Adrenal gland (tissue), 12 donors: ENCODE results near the gene STXBP5. TPM values are rescaled to one million over a fixed set of nuclear protein-coding genes. Genes with fewer than 3 reads are reported as not detected.

Source experiments
- DNase-seq, 7 donors: peaks; one replicate each; pipeline ENCODE4 v3.0.0-alpha.2; 2019 to 2020
- H3K27ac ChIP-seq, 5 donors: fragments of 200-600 bp; sonication (generic) in 4 of 5; 1 replicate in 3 of 5; 2 replicates in 2 of 5; pipeline versions ENCODE4 v1.5.1 to v1.8.0; 2016 to 2020; ENCODE audit warnings: mild to moderate bottlenecking in 1 of 5
- H3K27me3 ChIP-seq: fragments of 200-600 bp; 2 replicates; pipeline ENCODE4 v1.8.0; 2021
- H3K36me3 ChIP-seq, 2 donors: fragments of 200-600 bp; replicated peaks in 1 of 2; 1 replicate in 1 of 2; 2 replicates in 1 of 2; pipeline versions ENCODE4 v1.5.1 to v1.8.0; 2018 to 2022
- H3K4me1 ChIP-seq, 2 donors: fragments of 200-600 bp; replicated peaks in 1 of 2; 1 replicate in 1 of 2; 2 replicates in 1 of 2; pipeline versions ENCODE4 v1.5.1 to v1.8.0; 2018 to 2021
- H3K4me3 ChIP-seq, 4 donors: fragments of 200-600 bp; sonication (generic) in 3 of 4; one replicate each; pipeline ENCODE4 v1.5.1; 2016 to 2018
- H3K9me3 ChIP-seq, 3 donors: fragments of 200-600 bp; sonication (generic) in 1 of 3; replicated peaks in 1 of 3; 1 replicate in 2 of 3; 2 replicates in 1 of 3; pipeline versions ENCODE4 v1.5.1 to v1.8.0; 2016 to 2021
- POLR2A ChIP-seq, 2 donors: fragments of 450-650 bp; IDR thresholded peaks; one replicate each; pipeline ENCODE4 v1.6.1; 2017; ENCODE audit warnings: antibody characterized with exemption in 2 of 2, mild to moderate bottlenecking in 2 of 2, moderate library complexity in 1 of 2
- WGBS, 4 donors: extraction: QIAGEN DNeasy Blood & Tissue Kit in 2 of 4; methylation state at CpG; one replicate each; pipeline versions ENCODE4 v1.1.5 to v1.1.7; 2013 to 2017; 5-methylcytosine and 5-hydroxymethylcytosine counted together
- intact Hi-C, 2 donors: fragments of 100-400 bp; cut with DNase I; formaldehyde crosslinking; loops; one replicate each; pipeline versions ENCODE4 v1.14.1 to v1.15.0; 2022 to 2023
- polyA plus RNA-seq, 3 donors: library from polyadenylated mRNA; stranded (reverse); fragments of 200-250 nt in 2 of 3; fragments of 350-450 nt in 1 of 3; fragmentation: Illumina TruSeq in 1 of 3; extraction: RNeasy Lipid Tissue Mini Kit (QIAGEN cat#74804) in 1 of 3; gene quantifications; one replicate each; pipeline ENCODE4 v1.2.3, GENCODE V29; 2013 to 2014
- total RNA-seq, 9 donors: library from RNA; depleted of rRNA in 4 of 9; stranded (reverse); fragments of >200 nt in 4 of 9; fragments of 120-200 nt in 1 of 9; fragmentation: NEBNext Ultra II Directional in 1 of 9; extraction: Animal tissue kit (Norgen Biotek cat#: 25700) in 1 of 9; gene quantifications; one replicate each; pipeline versions ENCODE4 v1.1.0 to v1.2.4, GENCODE V29; 2013 to 2023
- TF ChIP-seq, protein P1 (sequence below), 6 experiments: fragments of 450-650 bp in 4 of 6; fragments of 200-600 bp in 2 of 6; sonication (generic) in 1 of 6; IDR thresholded peaks; 1 replicate in 5 of 6; 2 replicates in 1 of 6; pipeline versions ENCODE4 v1.5.1 to v1.8.0; 2016 to 2021; ENCODE audit warnings: antibody characterized with exemption in 6 of 6, mild to moderate bottlenecking in 2 of 6, moderate library complexity in 1 of 6
- donor health status: healthy with polysubstance abuse.
- donor health status: Bipolar disorder and iron deficiency.
- donor health status: DM: yes; HTN: yes; CAD: no.
- donor health status: DM: no; HTN: no; CAD: no.
- donor health status: DM: no; HTN: no; CAD: no.
- donor health status: DM: yes; HTN: yes; CAD: no.

The STXBP5 gene
- total and polyA plus RNA-seq, 12 donors: 18.0 to 66.3 (median 30.1) TPM

DNA sequence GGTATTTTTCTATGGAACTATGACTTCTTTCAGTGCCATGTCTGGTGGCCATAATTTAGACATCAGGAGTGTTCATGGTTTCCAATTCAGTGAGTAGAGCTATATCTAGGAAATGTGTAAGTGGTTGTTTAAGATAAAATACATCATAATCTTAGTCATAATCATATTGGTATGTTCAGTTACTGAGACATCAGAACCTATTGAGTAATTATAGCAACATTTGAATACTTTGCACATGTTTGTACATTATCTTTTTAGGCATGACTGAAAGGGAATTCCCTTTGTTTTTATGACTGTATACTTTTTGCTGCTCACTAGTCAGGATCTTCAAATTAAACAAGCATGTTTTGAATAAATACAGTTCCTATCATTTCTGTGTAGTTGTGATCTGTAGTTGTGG is 64.0 kb downstream of the STXBP5 start:
- H3K27ac ChIP-seq: no peak overlapping the region
- no peak overlapping the region for H3K4me3 ChIP-seq
- no peak for TF ChIP-seq POLR2A (IDR thresholded peaks at IDR 0.05)
- TF ChIP-seq, protein P1, sequence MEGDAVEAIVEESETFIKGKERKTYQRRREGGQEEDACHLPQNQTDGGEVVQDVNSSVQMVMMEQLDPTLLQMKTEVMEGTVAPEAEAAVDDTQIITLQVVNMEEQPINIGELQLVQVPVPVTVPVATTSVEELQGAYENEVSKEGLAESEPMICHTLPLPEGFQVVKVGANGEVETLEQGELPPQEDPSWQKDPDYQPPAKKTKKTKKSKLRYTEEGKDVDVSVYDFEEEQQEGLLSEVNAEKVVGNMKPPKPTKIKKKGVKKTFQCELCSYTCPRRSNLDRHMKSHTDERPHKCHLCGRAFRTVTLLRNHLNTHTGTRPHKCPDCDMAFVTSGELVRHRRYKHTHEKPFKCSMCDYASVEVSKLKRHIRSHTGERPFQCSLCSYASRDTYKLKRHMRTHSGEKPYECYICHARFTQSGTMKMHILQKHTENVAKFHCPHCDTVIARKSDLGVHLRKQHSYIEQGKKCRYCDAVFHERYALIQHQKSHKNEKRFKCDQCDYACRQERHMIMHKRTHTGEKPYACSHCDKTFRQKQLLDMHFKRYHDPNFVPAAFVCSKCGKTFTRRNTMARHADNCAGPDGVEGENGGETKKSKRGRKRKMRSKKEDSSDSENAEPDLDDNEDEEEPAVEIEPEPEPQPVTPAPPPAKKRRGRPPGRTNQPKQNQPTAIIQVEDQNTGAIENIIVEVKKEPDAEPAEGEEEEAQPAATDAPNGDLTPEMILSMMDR (IDR thresholded peaks at IDR 0.05): no peak
- intact Hi-C loops: loop anchor here in 1 of 2 donors (10.0 kb wide), 1 partner anchor 47 kb away; no protein-coding TSS in a partner anchor
- DNase-seq: no peak
- no peaks in the 10 kb centered on the region for H3K27me3 ChIP-seq
- H3K36me3 ChIP-seq: no peaks in the 10 kb centered on the region
- H3K9me3 ChIP-seq: no peaks in the 10 kb centered on the region
- no peaks in the 10 kb centered on the region for H3K4me1 ChIP-seq

DNA sequence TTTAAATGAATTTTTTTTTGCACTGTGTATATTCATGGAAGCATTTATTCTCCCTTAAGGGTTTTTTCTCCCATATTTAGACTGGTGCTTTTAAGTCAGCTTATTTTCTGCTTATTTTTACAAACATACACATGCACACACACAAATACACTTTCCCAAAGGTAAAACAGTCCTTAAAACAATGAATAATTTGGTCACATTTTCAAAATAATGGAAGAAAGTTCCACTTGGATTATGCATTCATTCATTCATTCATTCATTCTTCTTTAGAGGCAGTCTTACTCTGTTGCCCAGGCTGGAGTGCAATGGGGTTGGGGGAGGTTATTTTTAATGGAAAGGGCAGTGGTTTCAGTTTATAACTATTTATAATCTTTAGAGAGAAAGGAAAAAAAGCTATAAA is 69.8 kb downstream of the STXBP5 start:
- H3K4me1 ChIP-seq: peaks cover 0 to 4% of the 10 kb centered on the region in 2 donors
- H3K36me3 ChIP-seq: peaks cover 0 to 4% of the 10 kb centered on the region in 2 donors
- intact Hi-C loops: no loop called here

DNA sequence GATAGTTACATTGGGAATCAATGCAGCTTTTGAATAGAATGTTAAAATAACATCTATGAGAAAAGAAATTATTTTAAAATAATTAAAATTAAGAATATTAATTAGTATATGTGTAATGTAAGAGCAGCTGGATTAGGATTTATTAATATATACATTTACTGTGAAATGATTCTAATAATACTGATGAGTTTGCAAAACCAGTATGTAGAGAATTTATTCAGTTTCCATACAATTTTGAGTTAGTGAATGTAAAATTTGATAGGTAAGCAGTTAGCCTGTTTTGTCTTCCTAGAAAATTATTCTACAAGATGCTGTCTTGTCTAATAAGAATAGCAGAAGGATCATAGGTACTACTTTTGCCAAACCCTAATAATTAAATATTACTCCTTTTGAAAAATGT is 70.6 kb downstream of the STXBP5 start:
- Histone ChIP-seq H3K4me3 (no peak overlapping the region), H3K9me3 (no peaks in the 10 kb centered on the region), H3K36me3 (peaks cover 0 to 4% of the 10 kb centered on the region in 2 donors), H3K4me1 (peaks cover 0 to 12% of the 10 kb centered on the region in 2 donors), H3K27me3 (no peaks in the 10 kb centered on the region), H3K27ac (no peak overlapping the region)
- intact Hi-C loops: no loop called here
- no peak for DNase-seq
- TF ChIP-seq, protein P1 (IDR thresholded peaks at IDR 0.05): no peak
- TF ChIP-seq POLR2A (IDR thresholded peaks at IDR 0.05): no peak

More for the DNA sequence above, 69.8 kb downstream of the STXBP5 start:
- Histone ChIP-seq H3K9me3 (no peaks in the 10 kb centered on the region), H3K4me3 (no peak overlapping the region), H3K27ac (no peak overlapping the region), H3K27me3 (no peaks in the 10 kb centered on the region)
- DNase-seq: no peak
- TF ChIP-seq, protein P1 (IDR thresholded peaks at IDR 0.05): no peak
- TF ChIP-seq POLR2A (IDR thresholded peaks at IDR 0.05): no peak

DNA sequence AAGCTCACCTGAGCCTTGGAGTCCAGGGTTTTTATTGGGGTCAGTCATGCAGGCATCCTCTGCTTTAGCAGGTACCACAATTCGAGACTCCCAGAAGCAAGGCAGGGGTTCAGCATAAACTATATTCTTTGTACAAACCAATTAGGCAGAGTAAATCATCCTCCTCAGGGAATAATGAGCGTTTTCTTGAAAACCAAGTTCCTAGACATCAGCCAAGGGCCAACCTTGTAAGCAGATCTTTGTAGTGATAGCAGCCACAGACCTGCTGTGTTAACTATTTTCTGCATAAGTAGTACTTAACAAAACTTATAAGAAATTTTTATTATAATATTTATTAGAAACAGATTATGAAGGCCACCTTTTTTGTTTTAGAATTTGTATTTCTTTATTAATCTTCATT is 74.7 kb downstream of the STXBP5 start:
- intact Hi-C loops: no loop called here
- TF ChIP-seq, protein P1 (IDR thresholded peaks at IDR 0.05): no peak
- no peak for TF ChIP-seq POLR2A (IDR thresholded peaks at IDR 0.05)
- Histone ChIP-seq H3K4me1 (peaks cover 0 to 12% of the 10 kb centered on the region in 2 donors), H3K27ac (peak overlapping the region in 1 of 5 donors; percentile 6), H3K9me3 (no peaks in the 10 kb centered on the region), H3K27me3 (no peaks in the 10 kb centered on the region), H3K36me3 (peaks cover 0 to 4% of the 10 kb centered on the region in 2 donors), H3K4me3 (no peak overlapping the region)
- no peak for DNase-seq
- WGBS, 4 donors: 72 to 87% (median 78%) methylated on average over 2 of the region's 2 CpGs
